Smooth muscle cell (in vitro differentiated cells): Measurements from ENCODE around the gene NXPH4. TPM values are rescaled to one million over a fixed set of nuclear protein-coding genes. Genes with fewer than 3 reads are reported as not detected.
A peak's percentile ranks its signal among the peaks of the same experiment; 100 is the strongest.

Source experiments
- DNase-seq: peaks from one replicate; lab custom pipeline; 2025; ENCODE audit not compliant: unreplicated experiment; lab: John Stamatoyannopoulos, UW
- H2AFZ ChIP-seq: fragments of 200-600 bp; sonication (generic); 2 replicates; pipeline ENCODE4 v1.6.0; 2016; ENCODE audit warnings: antibody characterized with exemption, low read depth, mild to moderate bottlenecking
- H3F3A ChIP-seq: fragments of 200-600 bp; sonication (generic); 2 replicates; pipeline ENCODE4 v1.6.0; 2017; ENCODE audit warnings: antibody characterized with exemption, low read depth
- H3K27ac ChIP-seq: fragments of 200-600 bp; sonication (generic); 2 replicates; pipeline ENCODE4 v1.5.1; 2016; ENCODE audit warnings: low read depth, mild to moderate bottlenecking
- H3K27me3 ChIP-seq: fragments of 200-600 bp; sonication (generic); 2 replicates; pipeline ENCODE4 v1.6.1; 2016; ENCODE audit warnings: low read depth, mild to moderate bottlenecking
- H3K36me3 ChIP-seq: fragments of 200-600 bp; sonication (generic); 2 replicates; pipeline ENCODE4 v1.5.1; 2016; ENCODE audit warnings: low read depth
- H3K4me1 ChIP-seq: fragments of 200-600 bp; sonication (generic); 2 replicates; pipeline ENCODE4 v1.5.1; 2016; ENCODE audit warnings: low read depth
- H3K4me2 ChIP-seq: fragments of 200-600 bp; sonication (generic); 2 replicates; pipeline ENCODE4 v1.6.0; 2016; ENCODE audit warnings: mild to moderate bottlenecking
- H3K4me3 ChIP-seq: fragments of 200-600 bp; sonication (generic); 2 replicates; pipeline ENCODE4 v1.5.1; 2016; ENCODE audit warnings: mild to moderate bottlenecking
- H3K79me2 ChIP-seq: fragments of 200-600 bp; sonication (generic); 2 replicates; pipeline ENCODE4 v1.6.0; 2016; ENCODE audit warnings: low read depth, mild to moderate bottlenecking
- H3K9ac ChIP-seq: fragments of 200-600 bp; sonication (generic); 2 replicates; pipeline ENCODE4 v1.6.0; 2016; ENCODE audit warnings: low read depth
- H3K9me3 ChIP-seq: fragments of 200-600 bp; sonication (generic); replicated peaks from 2 replicates; pipeline ENCODE4 v1.5.1; 2016; ENCODE audit warnings: low read depth
- H4K20me1 ChIP-seq: fragments of 200-600 bp; sonication (generic); 2 replicates; pipeline ENCODE4 v1.6.0; 2016; ENCODE audit warnings: low read depth
- WGBS: methylation state at CpG from one replicate; pipeline ENCODE4 v1.1.7; 2016; ENCODE audit warnings: low lambda C conversion rate; 5-methylcytosine and 5-hydroxymethylcytosine counted together
- polyA plus RNA-seq: library from polyadenylated mRNA; unstranded; fragments of >200 nt; fragmentation: Nextera tagmentation; extraction: Ambion mirVana; gene quantifications from 2 replicates; pipeline ENCODE4 v1.2.1, GENCODE V29; 2016
- total RNA-seq: library from RNA; depleted of rRNA; stranded (reverse); fragments of >200 nt; gene quantifications from 2 replicates; pipeline ENCODE4 v1.2.3, GENCODE V29; 2014
- TF ChIP-seq, protein P1 (sequence below): fragments of 200-600 bp; sonication (generic); IDR thresholded peaks from 2 replicates; pipeline ENCODE4 v1.5.1; 2017; ENCODE audit warnings: borderline replicate concordance, mild to moderate bottlenecking, antibody characterized with exemption; ENCODE audit not compliant: insufficient read depth, poor library complexity, severe bottlenecking

The NXPH4 gene
- total and polyA plus RNA-seq, 2 experiments from 2014 or later = 3.9 to 10.7 TPM

DNA sequence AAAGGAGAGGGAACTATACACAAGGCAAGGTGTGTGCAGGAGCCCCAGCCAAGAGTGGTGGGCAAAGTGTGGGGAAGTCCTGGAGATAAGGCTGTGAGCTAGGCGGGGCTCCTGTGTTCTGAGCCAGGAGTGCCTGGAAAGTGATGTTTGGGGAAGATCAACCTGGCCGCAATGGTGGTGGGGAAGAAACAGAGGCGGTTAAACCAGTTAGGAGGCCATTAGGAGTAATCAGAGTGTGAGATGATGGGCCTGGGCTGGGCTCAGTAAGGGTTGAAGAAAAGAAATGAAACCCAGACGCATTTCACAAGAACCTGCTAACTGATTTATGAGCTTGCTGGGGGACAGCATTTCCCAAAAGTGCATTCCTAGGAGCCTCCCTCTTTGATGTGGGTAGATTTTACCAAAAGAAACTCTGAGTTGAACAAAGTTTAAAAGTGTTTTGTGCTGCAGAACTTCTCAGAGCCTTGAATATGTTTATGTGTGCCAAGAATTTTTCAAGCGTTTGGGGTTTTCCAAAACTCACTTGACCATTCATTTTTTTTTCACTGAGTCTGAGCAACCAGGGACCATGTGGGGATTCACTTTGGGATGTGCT is 34.9 kb upstream of the NXPH4 start:
- WGBS = 43% methylated on average over 5 of the region's 5 CpGs
- no peaks in the 10 kb centered on the region for H3K9me3 ChIP-seq
- no peak overlapping the region for H3K4me2 ChIP-seq
- H3F3A ChIP-seq = no peaks in the 10 kb centered on the region
- peaks cover 57% of the 10 kb centered on the region for H4K20me1 ChIP-seq
- H3K27me3 ChIP-seq = no peaks in the 10 kb centered on the region
- TF ChIP-seq, protein P1, sequence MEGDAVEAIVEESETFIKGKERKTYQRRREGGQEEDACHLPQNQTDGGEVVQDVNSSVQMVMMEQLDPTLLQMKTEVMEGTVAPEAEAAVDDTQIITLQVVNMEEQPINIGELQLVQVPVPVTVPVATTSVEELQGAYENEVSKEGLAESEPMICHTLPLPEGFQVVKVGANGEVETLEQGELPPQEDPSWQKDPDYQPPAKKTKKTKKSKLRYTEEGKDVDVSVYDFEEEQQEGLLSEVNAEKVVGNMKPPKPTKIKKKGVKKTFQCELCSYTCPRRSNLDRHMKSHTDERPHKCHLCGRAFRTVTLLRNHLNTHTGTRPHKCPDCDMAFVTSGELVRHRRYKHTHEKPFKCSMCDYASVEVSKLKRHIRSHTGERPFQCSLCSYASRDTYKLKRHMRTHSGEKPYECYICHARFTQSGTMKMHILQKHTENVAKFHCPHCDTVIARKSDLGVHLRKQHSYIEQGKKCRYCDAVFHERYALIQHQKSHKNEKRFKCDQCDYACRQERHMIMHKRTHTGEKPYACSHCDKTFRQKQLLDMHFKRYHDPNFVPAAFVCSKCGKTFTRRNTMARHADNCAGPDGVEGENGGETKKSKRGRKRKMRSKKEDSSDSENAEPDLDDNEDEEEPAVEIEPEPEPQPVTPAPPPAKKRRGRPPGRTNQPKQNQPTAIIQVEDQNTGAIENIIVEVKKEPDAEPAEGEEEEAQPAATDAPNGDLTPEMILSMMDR = no peak
- no peaks in the 10 kb centered on the region for H3K36me3 ChIP-seq
- no peak overlapping the region for H3K4me3 ChIP-seq
- H3K79me2 ChIP-seq = no peaks in the 10 kb centered on the region
- H3K4me1 ChIP-seq = no peaks in the 10 kb centered on the region
- H3K27ac ChIP-seq = no peak overlapping the region
- no peak overlapping the region for H3K9ac ChIP-seq
- no peak overlapping the region for H2AFZ ChIP-seq
- DNase-seq = no peak

DNA sequence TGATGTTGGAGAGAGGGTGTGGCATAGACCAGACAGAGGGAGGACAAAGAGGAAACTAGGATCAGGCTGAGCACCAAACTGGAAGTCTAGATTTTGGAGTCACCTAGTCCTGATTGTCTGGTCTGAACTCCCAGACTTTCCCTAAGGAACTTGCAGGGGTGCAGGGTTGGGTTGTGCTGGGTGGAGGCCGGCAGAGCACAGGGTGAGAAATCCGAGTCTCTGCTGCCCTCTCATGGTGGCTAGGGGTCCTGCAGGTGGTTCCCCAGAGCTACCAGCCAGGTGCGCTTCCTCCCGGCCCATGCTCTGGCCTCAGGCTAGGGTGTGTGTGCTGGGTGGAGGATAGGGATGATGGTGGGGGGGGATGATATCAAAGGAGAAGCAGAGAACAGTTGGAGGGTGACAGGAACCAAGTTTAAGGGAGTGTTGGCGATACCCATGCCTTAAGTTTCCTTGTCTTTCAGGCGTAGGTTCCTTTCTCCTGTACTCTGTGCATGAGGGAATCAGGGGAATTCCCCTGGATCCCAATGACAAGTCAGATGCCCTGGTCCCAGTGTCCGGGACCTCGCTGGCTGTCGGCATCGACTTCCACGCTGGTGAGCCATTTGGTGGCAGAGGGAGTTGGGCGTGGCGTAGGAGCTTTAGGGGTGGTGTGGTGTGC is 33.5 kb upstream of the NXPH4 start:
- no peaks in the 10 kb centered on the region for H3K79me2 ChIP-seq
- H2AFZ ChIP-seq = no peak overlapping the region
- peak; percentile 6 for DNase-seq
- WGBS = 78% methylated on average over 13 of the region's 13 CpGs
- no peak overlapping the region for H3K4me3 ChIP-seq
- H3K4me2 ChIP-seq = no peak overlapping the region
- H3K4me1 ChIP-seq = no peaks in the 10 kb centered on the region
- H3K27ac ChIP-seq = no peak overlapping the region
- H3K36me3 ChIP-seq = no peaks in the 10 kb centered on the region
- no peaks in the 10 kb centered on the region for H3K9me3 ChIP-seq
- no peaks in the 10 kb centered on the region for H3K27me3 ChIP-seq
- H3F3A ChIP-seq = no peaks in the 10 kb centered on the region
- peaks cover 53% of the 10 kb centered on the region for H4K20me1 ChIP-seq
- H3K9ac ChIP-seq = no peak overlapping the region
- TF ChIP-seq, protein P1 = peak; percentile 76

DNA sequence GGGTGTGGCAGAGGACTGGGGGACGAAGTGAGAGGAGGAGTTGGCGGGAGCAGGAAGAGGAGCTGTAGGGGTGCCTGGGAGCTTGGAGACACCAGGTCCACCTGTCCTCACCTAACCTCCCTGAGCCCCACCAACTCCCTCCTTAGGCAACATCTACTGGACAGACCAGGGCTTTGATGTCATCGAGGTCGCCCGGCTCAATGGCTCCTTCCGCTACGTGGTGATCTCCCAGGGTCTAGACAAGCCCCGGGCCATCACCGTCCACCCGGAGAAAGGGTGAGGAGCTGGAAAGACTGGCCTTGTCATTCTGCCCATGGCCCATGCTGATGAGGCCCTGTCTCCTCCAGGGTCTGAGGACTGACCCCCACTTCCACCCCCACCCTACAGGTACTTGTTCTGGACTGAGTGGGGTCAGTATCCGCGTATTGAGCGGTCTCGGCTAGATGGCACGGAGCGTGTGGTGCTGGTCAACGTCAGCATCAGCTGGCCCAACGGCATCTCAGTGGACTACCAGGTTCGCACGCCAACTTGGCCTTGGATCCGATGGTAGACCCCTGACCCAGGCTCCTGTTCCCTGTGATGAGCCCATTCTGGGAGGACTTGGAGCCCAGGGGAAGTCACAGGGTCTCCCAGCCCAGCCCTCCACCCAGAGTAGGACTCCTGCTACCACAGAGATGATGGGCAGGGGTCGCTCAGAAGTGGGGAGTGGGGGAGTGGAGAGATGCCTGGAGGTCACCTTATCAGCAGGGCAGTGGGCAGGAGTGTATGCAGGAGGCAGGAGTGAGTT is 32.5 kb upstream of the NXPH4 start:
- TF ChIP-seq, protein P1 = no peak
- H3K27ac ChIP-seq = no peak overlapping the region
- H4K20me1 ChIP-seq = peaks cover 47% of the 10 kb centered on the region
- no peak for DNase-seq
- H2AFZ ChIP-seq = no peak overlapping the region
- H3F3A ChIP-seq = no peaks in the 10 kb centered on the region
- H3K4me2 ChIP-seq = no peak overlapping the region
- no peaks in the 10 kb centered on the region for H3K36me3 ChIP-seq
- no peaks in the 10 kb centered on the region for H3K9me3 ChIP-seq
- no peaks in the 10 kb centered on the region for H3K4me1 ChIP-seq
- H3K79me2 ChIP-seq = no peaks in the 10 kb centered on the region
- H3K9ac ChIP-seq = no peak overlapping the region
- 96% methylated on average over 22 of the region's 22 CpGs for WGBS
- no peak overlapping the region for H3K4me3 ChIP-seq
- no peaks in the 10 kb centered on the region for H3K27me3 ChIP-seq
